GM12864 (cell line): ENCODE data around the gene MIEF1.

ENCODE experiments used
- DNase-seq: peaks from one replicate; pipeline ENCODE4 v3.0.0-alpha.2; 2011; ENCODE audit warnings: low read depth
- H3K4me3 ChIP-seq: 2 replicates; pipeline ENCODE4 v1.5.1; 2011; ENCODE audit warnings: mild to moderate bottlenecking, low read depth, low read length, control low read depth
- CTCF ChIP-seq: IDR thresholded peaks from 2 replicates; pipeline ENCODE4 v1.5.1; 2011; ENCODE audit warnings: low read depth, mild to moderate bottlenecking, moderate library complexity, low read length, control low read depth, inconsistent platforms; ENCODE audit errors: missing control alignments

MIEF1 gene

GRCh38 chr22:39562839-39563489 lies 60.9 kb downstream of the MIEF1 start:
- TF ChIP-seq CTCF, result no peak
- H3K4me3 ChIP-seq, result no peak overlapping the region

GRCh38 chr22:39563571-39564428 lies 61.7 kb downstream of the MIEF1 start:
- no peak for TF ChIP-seq CTCF
- no peak for DNase-seq
- H3K4me3 ChIP-seq, result no peak overlapping the region

More at GRCh38 chr22:39562839-39563489, 60.9 kb downstream of the MIEF1 start:
- DNase-seq, result no peak

- no peak for TF ChIP-seq CTCF
- H3K4me3 ChIP-seq, result no peak overlapping the region
- DNase-seq, result no peak
These were observed 63.4 kb downstream of the MIEF1 start for GRCh38 chr22:39565414-39565944.

- no peak for TF ChIP-seq CTCF
- H3K4me3 ChIP-seq, result no peak overlapping the region
- no peak for DNase-seq
These were observed 65.3 kb downstream of the MIEF1 start for GRCh38 chr22:39567135-39567946.
